Activated T-helper 17 cell treated with anti-CD3 and anti-CD28 coated beads, Interleukin-2, amount 50 U/mL, for 72 hours (primary cell): ENCODE data around the gene TNIP1. TPM values are rescaled to one million over a fixed set of nuclear protein-coding genes. Genes with fewer than 3 reads are reported as not detected.

ENCODE experiments used
- ATAC-seq: fragments of 150-1000 bp; cut with Tn5 transposase; replicated peaks from 2 replicates; pipeline ENCODE4 v1.10.0; 2021; ENCODE audit warnings: mild to moderate bottlenecking, moderate library complexity
- H3K27ac Mint-ChIP-seq: one replicate; pipeline ENCODE4 v1.8.0; 2022; ENCODE audit warnings: mixed read lengths
- H3K27me3 Mint-ChIP-seq: one replicate; pipeline ENCODE4 v1.8.0; 2022; ENCODE audit warnings: mixed read lengths
- H3K36me3 Mint-ChIP-seq: one replicate; pipeline ENCODE4 v1.8.0; 2022; ENCODE audit warnings: low read depth, mild to moderate bottlenecking, mixed read lengths
- H3K4me1 Mint-ChIP-seq: one replicate; pipeline ENCODE4 v1.8.0; 2022; ENCODE audit warnings: mixed read lengths
- H3K4me3 Mint-ChIP-seq: one replicate; pipeline ENCODE4 v1.8.0; 2022; ENCODE audit warnings: mild to moderate bottlenecking, mixed read lengths
- H3K9me3 Mint-ChIP-seq: one replicate; pipeline ENCODE4 v1.8.0; 2022; ENCODE audit warnings: mixed read lengths
- total RNA-seq, 2 donors: library from RNA; stranded (reverse); gene quantifications; one replicate each; pipeline ENCODE4 v1.2.3, GENCODE V29; 2022

The TNIP1 gene
- total RNA-seq, 2 donors from 2014 or later = 316 to 609 TPM

DNA sequence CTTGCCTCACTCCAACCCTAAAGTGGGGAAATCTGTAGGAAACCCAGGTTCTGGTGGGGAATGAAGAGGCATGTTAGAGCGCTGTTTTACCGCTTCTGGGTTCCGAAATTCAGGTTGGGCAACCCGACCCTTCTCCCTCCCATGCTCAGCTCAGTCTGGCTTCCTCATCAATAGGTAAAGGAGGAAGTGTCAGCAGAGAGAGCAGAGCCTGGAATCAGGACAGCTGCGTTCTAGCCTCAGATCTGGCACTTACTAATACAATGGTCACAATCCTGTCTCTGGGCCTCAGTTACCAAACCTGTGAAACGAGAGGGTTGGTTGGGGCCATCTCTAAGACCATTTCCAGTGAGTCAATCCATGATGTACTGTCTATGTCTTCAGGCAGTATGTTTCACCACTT is 16.2 kb upstream of the TNIP1 start:
- ATAC-seq = no peak
- no peak overlapping the region for H3K4me3 Mint-ChIP-seq
- H3K9me3 Mint-ChIP-seq = no peaks in the 10 kb centered on the region
- H3K27ac Mint-ChIP-seq = peak overlapping the region; percentile 95
- H3K36me3 Mint-ChIP-seq = peaks cover 76% of the 10 kb centered on the region
- no peaks in the 10 kb centered on the region for H3K27me3 Mint-ChIP-seq
- H3K4me1 Mint-ChIP-seq = peaks cover 61% of the 10 kb centered on the region

DNA sequence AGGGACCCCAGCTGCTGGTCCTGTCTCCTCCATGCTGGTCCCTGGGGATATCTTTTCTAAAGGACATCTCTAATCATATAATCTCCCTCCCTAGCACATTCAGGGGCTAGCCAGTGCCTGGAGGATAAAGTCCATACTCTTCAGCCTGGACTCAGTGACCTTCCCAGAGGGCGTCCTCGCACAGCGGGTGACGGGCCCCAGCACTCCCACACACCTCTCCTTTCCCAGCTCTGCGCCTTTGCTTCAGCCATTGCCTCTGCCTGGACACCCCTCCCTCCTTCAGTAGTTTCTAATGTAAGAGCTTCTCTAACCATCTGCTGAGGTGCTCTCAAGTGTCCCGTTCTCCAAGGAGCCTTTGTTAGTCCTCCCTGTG is 15.2 kb upstream of the TNIP1 start:
- Mint-ChIP-seq H3K27ac (peak overlapping the region; percentile 95), H3K4me1 (peaks cover 65% of the 10 kb centered on the region), H3K9me3 (no peaks in the 10 kb centered on the region), H3K27me3 (no peaks in the 10 kb centered on the region), H3K4me3 (peak overlapping the region; percentile 75), H3K36me3 (peaks cover 65% of the 10 kb centered on the region)
- ATAC-seq = no peak

DNA sequence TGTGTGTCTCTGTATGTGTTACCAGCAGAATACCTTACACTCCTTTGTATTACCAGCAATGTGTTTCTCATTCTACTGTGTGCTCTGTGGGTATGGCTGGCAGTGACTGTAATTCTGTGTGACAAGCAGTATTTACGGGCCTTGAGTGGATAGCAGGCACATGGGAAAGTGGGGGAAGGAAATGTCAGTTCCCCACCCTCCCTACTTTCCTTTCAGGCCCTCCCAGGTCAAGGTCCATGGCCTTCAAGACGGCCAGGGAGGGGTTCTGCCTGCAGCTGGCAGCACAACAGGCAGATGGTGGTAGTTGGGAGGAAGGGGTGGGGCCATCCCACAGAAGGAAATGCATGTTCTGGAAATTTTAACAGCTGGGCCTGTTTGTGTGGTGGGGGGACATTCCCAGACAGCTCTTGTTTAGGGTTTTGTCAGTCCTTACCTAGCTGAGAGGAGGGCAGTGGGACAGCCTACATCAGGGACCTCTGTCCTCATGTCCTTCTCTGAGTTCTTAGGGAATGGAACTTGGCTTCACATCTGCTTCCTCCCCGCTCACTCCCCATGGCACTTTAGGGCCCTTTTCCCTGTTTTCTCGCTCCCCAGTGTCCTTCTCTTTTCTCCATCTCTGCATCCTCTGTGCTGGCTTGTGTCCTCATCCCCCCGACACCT is 14.6 kb upstream of the TNIP1 start:
- no peak for ATAC-seq
- Mint-ChIP-seq H3K27ac (peak overlapping the region; percentile 95), H3K4me1 (peaks cover 61% of the 10 kb centered on the region), H3K36me3 (peaks cover 60% of the 10 kb centered on the region), H3K27me3 (no peaks in the 10 kb centered on the region), H3K4me3 (peak overlapping the region; percentile 75), H3K9me3 (no peaks in the 10 kb centered on the region)

DNA sequence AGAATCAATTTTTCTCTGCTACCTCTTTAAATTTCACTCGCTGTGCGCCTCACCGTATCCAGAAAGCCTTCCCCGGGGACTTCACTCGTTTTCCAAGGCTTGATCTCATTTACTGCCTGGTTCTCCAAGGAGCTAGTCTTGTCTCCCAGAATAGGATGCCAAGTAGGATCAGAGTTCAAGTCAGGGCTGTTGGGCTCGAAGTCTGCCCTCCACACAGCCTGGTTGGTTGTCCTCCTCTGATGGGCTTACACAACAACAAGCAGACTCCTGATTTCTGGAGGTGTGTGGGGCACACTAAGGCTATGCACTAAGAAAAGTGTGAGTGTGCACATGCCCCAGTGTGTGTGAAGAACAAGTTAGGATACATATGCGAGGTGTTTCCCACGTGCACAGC is 14.0 kb upstream of the TNIP1 start:
- no peaks in the 10 kb centered on the region for H3K27me3 Mint-ChIP-seq

DNA sequence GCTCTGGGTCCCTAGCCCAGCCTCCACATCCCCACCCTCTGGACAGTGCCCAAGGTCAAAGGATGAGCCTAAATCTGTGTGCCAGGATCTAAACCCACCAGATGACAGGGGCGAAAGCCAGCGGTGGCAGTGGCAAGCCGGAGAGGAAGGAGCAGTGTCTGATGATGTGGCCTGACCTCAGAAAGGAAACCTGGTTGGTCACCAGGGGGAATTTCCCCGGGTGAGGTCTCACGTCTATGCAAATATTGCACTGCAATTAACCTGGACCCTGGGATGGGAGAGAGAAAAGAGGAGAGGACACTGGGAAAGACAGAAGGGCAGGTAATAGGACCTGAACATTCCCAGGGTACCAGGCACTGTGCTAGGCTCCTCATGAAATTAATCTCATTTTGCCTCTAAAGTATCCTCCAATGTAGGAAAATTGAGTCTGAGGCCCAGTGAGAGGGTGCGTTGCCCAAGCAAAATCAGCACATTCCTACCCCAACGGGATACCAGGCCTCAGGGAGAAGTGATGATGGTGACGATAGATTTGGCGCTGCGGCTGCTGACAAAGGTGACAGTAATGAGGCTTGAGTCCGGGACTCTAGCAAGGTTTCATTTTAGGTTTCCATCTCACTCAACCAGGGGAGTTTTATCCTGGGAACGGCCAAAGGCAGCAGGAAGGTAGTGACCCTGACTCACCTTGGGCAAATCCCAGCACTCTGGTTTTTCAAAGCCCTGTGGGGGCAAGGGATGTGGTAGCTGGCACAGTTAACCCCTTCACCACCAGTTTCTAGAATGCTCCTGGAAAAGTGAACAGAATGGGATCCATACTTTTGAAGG is 13.4 kb upstream of the TNIP1 start:
- Mint-ChIP-seq H3K9me3 (no peaks in the 10 kb centered on the region), H3K36me3 (peaks cover 48% of the 10 kb centered on the region), H3K27me3 (no peaks in the 10 kb centered on the region), H3K4me3 (peak overlapping the region; percentile 75), H3K4me1 (peaks cover 50% of the 10 kb centered on the region), H3K27ac (peak overlapping the region; percentile 95)
- ATAC-seq = peak; percentile 84

More for the DNA sequence above, 14.0 kb upstream of the TNIP1 start:
- H3K4me1 Mint-ChIP-seq = peaks cover 56% of the 10 kb centered on the region
- peak overlapping the region; percentile 75 for H3K4me3 Mint-ChIP-seq
- H3K27ac Mint-ChIP-seq = peak overlapping the region; percentile 95
- H3K9me3 Mint-ChIP-seq = no peaks in the 10 kb centered on the region
- ATAC-seq = no peak
- H3K36me3 Mint-ChIP-seq = peaks cover 54% of the 10 kb centered on the region

DNA sequence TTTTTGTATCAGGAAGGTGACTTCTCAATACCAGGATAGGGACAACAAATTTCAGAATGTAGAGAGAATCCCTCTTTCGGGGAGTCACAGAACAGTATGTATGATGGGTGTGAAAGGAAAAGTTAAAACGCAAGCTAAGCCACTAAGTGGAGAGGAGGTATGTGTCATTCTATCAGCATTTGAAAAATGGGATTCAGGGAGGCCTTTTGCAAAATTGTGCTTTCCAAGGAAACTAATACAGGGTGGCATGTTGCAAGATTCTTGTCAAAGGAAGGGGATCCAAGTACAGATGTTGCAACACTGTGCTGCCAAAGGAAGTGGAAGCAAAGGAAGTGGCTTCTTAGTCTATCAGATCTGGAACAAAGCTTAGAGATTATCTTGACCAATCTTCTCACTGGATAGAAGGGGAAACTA is 12.6 kb upstream of the TNIP1 start:
- peaks cover 42% of the 10 kb centered on the region for H3K4me1 Mint-ChIP-seq
- ATAC-seq = peak; percentile 34
- H3K36me3 Mint-ChIP-seq = peaks cover 40% of the 10 kb centered on the region
- no peaks in the 10 kb centered on the region for H3K9me3 Mint-ChIP-seq
- peak overlapping the region; percentile 95 for H3K27ac Mint-ChIP-seq
- no peaks in the 10 kb centered on the region for H3K27me3 Mint-ChIP-seq
- H3K4me3 Mint-ChIP-seq = peak overlapping the region; percentile 75

DNA sequence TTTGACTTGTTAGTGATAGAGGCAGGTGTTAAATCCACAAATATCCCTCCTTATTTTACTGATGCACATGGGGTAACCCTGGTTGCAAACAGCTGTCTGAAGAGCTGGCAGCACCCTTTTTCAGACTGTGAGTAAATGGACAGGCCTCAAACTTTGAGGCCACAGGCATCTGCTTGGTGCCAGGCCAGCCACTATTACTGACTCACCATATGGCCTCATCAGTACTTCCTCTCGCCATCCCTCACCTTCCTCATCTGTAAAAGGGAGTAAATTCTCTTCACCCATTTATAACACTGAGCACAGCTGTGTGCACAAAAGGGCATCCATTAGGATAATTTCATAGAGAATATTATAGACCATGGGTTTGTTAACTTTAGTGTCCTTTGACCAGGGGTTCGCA is 11.9 kb upstream of the TNIP1 start:
- ATAC-seq = no peak
- H3K27me3 Mint-ChIP-seq = no peaks in the 10 kb centered on the region
- H3K4me1 Mint-ChIP-seq = peaks cover 38% of the 10 kb centered on the region
- peak overlapping the region; percentile 75 for H3K4me3 Mint-ChIP-seq
- peak overlapping the region; percentile 95 for H3K27ac Mint-ChIP-seq
- no peaks in the 10 kb centered on the region for H3K9me3 Mint-ChIP-seq
- peaks cover 38% of the 10 kb centered on the region for H3K36me3 Mint-ChIP-seq

DNA sequence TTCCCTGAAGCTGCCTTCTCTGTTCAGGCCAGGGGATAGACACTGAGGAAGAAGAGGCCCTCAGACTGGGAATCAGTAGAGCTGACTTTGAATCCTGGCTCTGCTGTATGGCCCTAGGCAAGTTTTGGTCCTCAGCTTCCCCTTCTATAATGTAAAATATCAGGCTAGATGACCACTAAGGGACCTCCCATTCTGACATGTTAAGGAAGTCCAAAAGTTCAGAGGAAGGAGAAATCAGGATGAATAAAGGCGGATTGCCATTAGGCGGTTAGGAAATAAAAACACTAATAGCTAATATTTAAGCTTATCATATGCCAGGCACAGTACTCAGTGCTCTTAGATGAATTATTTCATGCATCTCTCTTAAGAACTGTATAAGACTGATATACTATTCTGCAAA is 8.9 kb upstream of the TNIP1 start:
- Mint-ChIP-seq H3K27me3 (no peaks in the 10 kb centered on the region), H3K36me3 (peaks cover 36% of the 10 kb centered on the region), H3K9me3 (no peaks in the 10 kb centered on the region), H3K4me1 (peaks cover 24% of the 10 kb centered on the region), H3K4me3 (no peak overlapping the region), H3K27ac (no peak overlapping the region)
- ATAC-seq = no peak

DNA sequence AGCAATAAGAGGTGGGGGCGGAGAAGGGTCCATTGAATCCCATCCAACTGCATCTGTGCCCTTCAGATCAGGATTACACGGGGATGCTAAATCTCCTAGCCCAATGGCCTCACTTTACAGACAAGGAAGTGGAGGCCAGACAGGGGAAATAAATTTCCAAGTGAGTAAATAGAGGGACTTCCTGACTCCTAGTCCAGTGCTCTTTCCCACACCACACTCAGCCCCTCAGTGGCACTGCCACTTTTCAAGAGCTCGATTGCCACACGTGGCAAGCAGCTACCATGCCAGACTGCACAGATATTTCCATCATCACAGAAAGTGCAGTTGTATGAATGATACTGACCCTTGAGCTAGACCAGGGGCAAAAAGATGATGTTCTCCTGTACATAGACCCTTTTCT is 8.2 kb upstream of the TNIP1 start:
- Mint-ChIP-seq H3K4me1 (peaks cover 18% of the 10 kb centered on the region), H3K27me3 (no peaks in the 10 kb centered on the region), H3K9me3 (no peaks in the 10 kb centered on the region), H3K36me3 (peaks cover 36% of the 10 kb centered on the region), H3K4me3 (no peak overlapping the region), H3K27ac (no peak overlapping the region)
- ATAC-seq = no peak

DNA sequence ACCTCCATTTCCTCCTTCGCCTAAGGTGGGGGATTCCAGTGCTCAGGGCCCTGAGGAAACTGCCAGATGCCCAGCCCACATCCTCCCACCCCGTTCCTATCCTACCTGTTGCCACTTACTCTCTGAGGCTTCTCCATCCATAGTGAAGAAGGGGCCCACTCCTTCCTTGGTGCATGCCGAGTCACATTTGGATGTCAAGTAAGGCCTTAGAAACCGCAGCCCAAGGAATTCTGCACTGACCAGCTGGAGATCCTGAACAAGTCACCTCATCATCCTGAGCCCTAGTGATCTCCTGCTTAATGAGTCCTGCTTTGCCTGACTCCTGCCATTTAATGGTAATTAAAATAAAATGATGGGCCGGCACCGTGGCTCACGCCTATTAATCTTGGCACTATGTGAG is 6.7 kb upstream of the TNIP1 start:
- Mint-ChIP-seq H3K4me1 (peaks cover 16% of the 10 kb centered on the region), H3K27me3 (no peaks in the 10 kb centered on the region), H3K27ac (peak overlapping the region; percentile 85), H3K4me3 (peak overlapping the region; percentile 88), H3K36me3 (peaks cover 44% of the 10 kb centered on the region), H3K9me3 (no peaks in the 10 kb centered on the region)
- no peak for ATAC-seq

DNA sequence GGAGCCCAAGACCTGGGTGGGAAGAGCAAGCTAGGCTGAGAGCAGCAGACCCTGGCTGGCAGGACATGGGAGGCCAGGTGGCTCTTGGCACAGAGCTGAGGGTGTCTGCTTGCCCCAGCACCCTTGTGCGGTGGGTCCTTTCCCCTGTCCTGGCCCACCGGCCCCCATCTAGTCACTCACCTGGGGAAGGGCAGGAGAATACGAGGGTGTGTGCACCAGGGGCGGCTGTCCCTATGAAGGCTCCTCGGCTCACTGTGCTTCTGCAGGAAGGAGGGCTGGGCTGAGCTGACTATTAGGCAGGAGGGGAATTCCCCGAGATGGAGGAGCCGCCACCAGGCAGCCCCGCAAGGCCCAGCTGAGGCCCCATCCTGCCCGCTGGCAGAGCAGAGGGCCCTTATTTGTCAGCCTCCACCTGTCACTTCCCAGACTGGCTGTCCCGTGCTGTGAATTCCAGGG is 6.1 kb upstream of the TNIP1 start:
- Mint-ChIP-seq H3K36me3 (peaks cover 49% of the 10 kb centered on the region), H3K27ac (peak overlapping the region; percentile 85), H3K4me3 (peak overlapping the region; percentile 88), H3K4me1 (peaks cover 15% of the 10 kb centered on the region), H3K27me3 (no peaks in the 10 kb centered on the region), H3K9me3 (no peaks in the 10 kb centered on the region)
- ATAC-seq = peak; percentile 75

DNA sequence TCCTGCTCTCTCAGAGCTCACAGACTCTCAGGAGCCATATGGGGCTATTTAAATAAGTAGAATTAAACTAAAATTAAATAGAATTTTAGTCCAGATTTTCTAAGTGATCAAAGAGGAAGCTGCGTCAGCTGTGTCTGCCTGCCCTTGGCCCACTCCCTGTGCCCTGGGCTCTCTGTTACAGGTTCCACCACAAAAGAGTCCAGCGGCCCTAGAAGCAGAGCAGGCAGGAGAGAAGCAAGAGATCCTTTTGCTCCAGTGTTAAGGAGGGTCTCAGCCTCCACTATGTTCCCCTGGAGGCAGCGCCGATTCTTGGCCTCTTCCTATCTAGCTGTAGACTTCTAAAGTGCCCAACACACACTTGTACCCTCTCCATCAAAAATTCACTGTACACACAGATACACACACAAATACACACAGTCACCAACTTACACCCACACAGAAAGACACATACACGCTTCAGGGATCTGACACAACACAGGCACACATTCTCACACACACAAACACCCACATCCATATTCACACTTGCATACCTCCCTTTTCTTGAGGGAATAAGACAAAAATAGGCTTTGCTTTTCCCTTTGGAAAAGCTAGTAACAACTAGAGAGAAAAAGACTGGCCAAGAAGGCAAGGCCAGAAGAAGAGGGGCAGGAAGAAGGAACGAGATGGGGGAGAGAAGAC is 5.5 kb upstream of the TNIP1 start:
- H3K36me3 Mint-ChIP-seq = peaks cover 55% of the 10 kb centered on the region
- ATAC-seq = peak; percentile 28
- peaks cover 12% of the 10 kb centered on the region for H3K4me1 Mint-ChIP-seq
- no peaks in the 10 kb centered on the region for H3K9me3 Mint-ChIP-seq
- peak overlapping the region; percentile 85 for H3K27ac Mint-ChIP-seq
- H3K27me3 Mint-ChIP-seq = no peaks in the 10 kb centered on the region
- peak overlapping the region; percentile 88 for H3K4me3 Mint-ChIP-seq

DNA sequence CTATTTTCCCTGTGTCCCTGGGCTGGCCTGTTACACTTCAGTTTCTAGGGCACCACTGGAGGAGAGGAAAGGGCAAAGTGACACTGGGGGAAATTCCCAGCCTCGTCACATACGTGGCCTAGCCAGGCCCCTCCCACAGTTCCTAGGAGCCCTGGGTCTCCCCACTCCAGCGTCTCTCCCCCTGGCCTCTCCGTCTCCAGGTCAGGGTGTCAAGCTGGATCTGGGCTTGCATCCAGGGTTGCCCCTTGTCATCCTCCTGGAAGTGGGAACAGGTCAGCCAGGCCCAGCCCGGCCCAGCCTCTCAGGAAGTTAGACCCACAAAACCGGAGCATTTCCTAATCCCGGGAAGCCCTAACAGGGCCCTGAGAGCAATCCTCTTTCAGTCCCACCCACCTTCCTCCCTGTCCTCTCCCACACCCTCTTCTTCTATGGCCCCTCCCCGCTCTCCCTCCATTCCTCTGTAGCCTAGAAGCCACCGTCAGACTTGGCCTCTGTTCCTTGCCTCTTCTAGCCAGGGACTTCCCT is 4.7 kb upstream of the TNIP1 start:
- ATAC-seq = peak; percentile 47
- peak overlapping the region; percentile 85 for H3K27ac Mint-ChIP-seq
- H3K27me3 Mint-ChIP-seq = no peaks in the 10 kb centered on the region
- no peaks in the 10 kb centered on the region for H3K9me3 Mint-ChIP-seq
- H3K4me3 Mint-ChIP-seq = peak overlapping the region; percentile 88
- H3K36me3 Mint-ChIP-seq = peaks cover 60% of the 10 kb centered on the region
- peaks cover 12% of the 10 kb centered on the region for H3K4me1 Mint-ChIP-seq

DNA sequence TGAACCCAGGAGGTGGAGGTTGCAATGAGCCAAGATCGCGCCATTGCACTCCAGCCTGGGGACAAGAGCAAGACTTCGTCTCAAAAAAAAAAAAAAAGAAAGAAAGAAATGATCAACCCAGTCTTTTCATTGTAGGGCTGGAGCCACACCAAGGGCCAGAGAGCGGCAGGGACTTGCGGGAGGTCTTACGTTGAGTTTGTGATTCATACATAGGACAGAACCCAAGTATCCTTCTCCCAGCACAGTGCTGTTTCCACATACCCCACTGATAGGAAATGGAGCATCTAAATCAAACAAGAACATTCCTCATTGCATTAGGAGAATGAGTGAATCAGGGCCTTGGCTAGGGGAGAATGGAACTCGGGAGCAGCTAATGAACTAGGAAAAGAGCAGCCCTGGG is 3.5 kb upstream of the TNIP1 start:
- no peaks in the 10 kb centered on the region for H3K27me3 Mint-ChIP-seq

More for the DNA sequence above, 3.5 kb upstream of the TNIP1 start:
- Mint-ChIP-seq H3K4me3 (peak overlapping the region; percentile 88), H3K27ac (peak overlapping the region; percentile 85), H3K4me1 (peaks cover 12% of the 10 kb centered on the region), H3K36me3 (peaks cover 72% of the 10 kb centered on the region), H3K9me3 (no peaks in the 10 kb centered on the region)
- no peak for ATAC-seq
